WTC11 (cell line): Measurements from ENCODE around the gene SYCP2L.

Experiments used
- ATF1 ChIP-seq: sonication (generic); formaldehyde crosslinking; IDR thresholded peaks from 2 replicates; pipeline ENCODE4 v1.8.1; 2023; ENCODE audit warnings: mild to moderate bottlenecking, moderate library complexity, missing genetic modification reagents
- ATF3 ChIP-seq: sonication (generic); formaldehyde crosslinking; conservative IDR thresholded peaks from 2 replicates; pipeline ENCODE4 v1.8.1; 2022; ENCODE audit warnings: mild to moderate bottlenecking, missing genetic modification reagents
- ELF4 ChIP-seq: sonication (generic); formaldehyde crosslinking; IDR thresholded peaks from 2 replicates; pipeline ENCODE4 v1.8.1; 2022; ENCODE audit warnings: low read depth, mild to moderate bottlenecking, moderate library complexity, missing genetic modification reagents
- ESRRA ChIP-seq: sonication (generic); formaldehyde crosslinking; IDR thresholded peaks from 2 replicates; pipeline ENCODE4 v1.8.1; 2022; ENCODE audit warnings: mild to moderate bottlenecking, missing genetic modification reagents, borderline replicate concordance
- FOXK1 ChIP-seq: sonication (generic); formaldehyde crosslinking; IDR thresholded peaks from 2 replicates; pipeline ENCODE4 v1.8.0; 2022; ENCODE audit warnings: mild to moderate bottlenecking, moderate library complexity, missing genetic modification reagents
- IRF2 ChIP-seq: sonication (generic); formaldehyde crosslinking; IDR thresholded peaks from 2 replicates; pipeline ENCODE4 v1.8.0; 2022; ENCODE audit warnings: low read depth, missing genetic modification reagents, borderline replicate concordance
- MLX ChIP-seq: sonication (generic); formaldehyde crosslinking; IDR thresholded peaks from 2 replicates; pipeline ENCODE4 v1.8.1; 2023; ENCODE audit warnings: mild to moderate bottlenecking, missing genetic modification reagents, moderate library complexity
- TCF7 ChIP-seq: sonication (generic); formaldehyde crosslinking; IDR thresholded peaks from 2 replicates; pipeline ENCODE4 v1.8.0; 2022; ENCODE audit warnings: mild to moderate bottlenecking, low read depth, missing genetic modification reagents, moderate library complexity
- USF1 ChIP-seq: sonication (generic); formaldehyde crosslinking; IDR thresholded peaks from 2 replicates; pipeline ENCODE4 v1.8.0; 2022; ENCODE audit warnings: mild to moderate bottlenecking, missing genetic modification reagents
- ZNF232 ChIP-seq: sonication (generic); formaldehyde crosslinking; IDR thresholded peaks from 2 replicates; pipeline ENCODE4 v1.8.0; 2022; ENCODE audit warnings: mild to moderate bottlenecking, missing genetic modification reagents
- ZNF263 ChIP-seq: sonication (generic); formaldehyde crosslinking; IDR thresholded peaks from 2 replicates; pipeline ENCODE4 v1.8.1; 2022; ENCODE audit warnings: low read depth, mild to moderate bottlenecking, moderate library complexity, missing genetic modification reagents
- TF ChIP-seq, protein P1 (sequence below): fragments of 200-600 bp; IDR thresholded peaks from 2 replicates; pipeline ENCODE4 v1.8.0; 2022; ENCODE audit warnings: antibody characterized with exemption
- TF ChIP-seq, protein P2 (sequence below): sonication (generic); formaldehyde crosslinking; IDR thresholded peaks from 2 replicates; pipeline ENCODE4 v1.8.0; 2022; ENCODE audit warnings: mild to moderate bottlenecking, missing genetic modification reagents

DNA sequence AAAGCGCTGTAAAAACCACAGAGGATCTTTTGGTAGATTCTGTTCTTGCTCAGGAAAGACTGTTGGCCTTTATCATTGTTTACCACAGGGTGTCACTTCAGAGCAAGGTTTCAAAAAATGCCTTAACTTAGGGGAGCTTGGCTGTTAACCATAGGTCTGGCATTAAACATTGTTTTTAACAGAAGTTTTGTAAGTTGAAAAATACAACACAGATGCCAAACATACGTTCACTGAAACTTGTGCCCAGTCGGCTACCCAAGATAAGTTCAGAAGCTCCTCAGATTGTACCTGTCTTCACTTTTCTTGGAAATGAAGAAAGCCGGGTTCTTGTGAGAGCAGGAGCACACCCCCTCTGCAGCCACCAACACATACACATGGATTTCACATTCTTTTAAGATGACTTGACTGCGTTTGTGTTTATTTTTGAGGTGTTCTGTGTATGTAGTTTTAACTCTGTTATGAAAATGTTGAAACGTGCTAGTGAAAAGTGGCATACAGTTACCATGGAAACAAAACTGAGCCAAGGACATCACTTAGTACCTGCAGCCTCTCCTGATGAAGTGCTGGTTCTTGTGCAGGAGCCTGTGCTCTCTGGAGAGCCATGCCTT, 64.9 kb downstream of the SYCP2L start:
- TF ChIP-seq USF1 (CRISPR knock-in tag) (no peak), ZNF263 (CRISPR knock-in tag) (no peak), TCF7 (CRISPR knock-in tag) (no peak), ATF1 (CRISPR knock-in tag) (no peak), ATF3 (CRISPR knock-in tag) (no peak), ZNF232 (CRISPR knock-in tag) (no peak), ELF4 (CRISPR knock-in tag) (no peak), ESRRA (CRISPR knock-in tag) (no peak), MLX (no peak), IRF2 (CRISPR knock-in tag) (no peak), FOXK1 (CRISPR knock-in tag) (no peak)
- TF ChIP-seq, protein P1, sequence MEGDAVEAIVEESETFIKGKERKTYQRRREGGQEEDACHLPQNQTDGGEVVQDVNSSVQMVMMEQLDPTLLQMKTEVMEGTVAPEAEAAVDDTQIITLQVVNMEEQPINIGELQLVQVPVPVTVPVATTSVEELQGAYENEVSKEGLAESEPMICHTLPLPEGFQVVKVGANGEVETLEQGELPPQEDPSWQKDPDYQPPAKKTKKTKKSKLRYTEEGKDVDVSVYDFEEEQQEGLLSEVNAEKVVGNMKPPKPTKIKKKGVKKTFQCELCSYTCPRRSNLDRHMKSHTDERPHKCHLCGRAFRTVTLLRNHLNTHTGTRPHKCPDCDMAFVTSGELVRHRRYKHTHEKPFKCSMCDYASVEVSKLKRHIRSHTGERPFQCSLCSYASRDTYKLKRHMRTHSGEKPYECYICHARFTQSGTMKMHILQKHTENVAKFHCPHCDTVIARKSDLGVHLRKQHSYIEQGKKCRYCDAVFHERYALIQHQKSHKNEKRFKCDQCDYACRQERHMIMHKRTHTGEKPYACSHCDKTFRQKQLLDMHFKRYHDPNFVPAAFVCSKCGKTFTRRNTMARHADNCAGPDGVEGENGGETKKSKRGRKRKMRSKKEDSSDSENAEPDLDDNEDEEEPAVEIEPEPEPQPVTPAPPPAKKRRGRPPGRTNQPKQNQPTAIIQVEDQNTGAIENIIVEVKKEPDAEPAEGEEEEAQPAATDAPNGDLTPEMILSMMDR: no peak
- TF ChIP-seq, protein P2, sequence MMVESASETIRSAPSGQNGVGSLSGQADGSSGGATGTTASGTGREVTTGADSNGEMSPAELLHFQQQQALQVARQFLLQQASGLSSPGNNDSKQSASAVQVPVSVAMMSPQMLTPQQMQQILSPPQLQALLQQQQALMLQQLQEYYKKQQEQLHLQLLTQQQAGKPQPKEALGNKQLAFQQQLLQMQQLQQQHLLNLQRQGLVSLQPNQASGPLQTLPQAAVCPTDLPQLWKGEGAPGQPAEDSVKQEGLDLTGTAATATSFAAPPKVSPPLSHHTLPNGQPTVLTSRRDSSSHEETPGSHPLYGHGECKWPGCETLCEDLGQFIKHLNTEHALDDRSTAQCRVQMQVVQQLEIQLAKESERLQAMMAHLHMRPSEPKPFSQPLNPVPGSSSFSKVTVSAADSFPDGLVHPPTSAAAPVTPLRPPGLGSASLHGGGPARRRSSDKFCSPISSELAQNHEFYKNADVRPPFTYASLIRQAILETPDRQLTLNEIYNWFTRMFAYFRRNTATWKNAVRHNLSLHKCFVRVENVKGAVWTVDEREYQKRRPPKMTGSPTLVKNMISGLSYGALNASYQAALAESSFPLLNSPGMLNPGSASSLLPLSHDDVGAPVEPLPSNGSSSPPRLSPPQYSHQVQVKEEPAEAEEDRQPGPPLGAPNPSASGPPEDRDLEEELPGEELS (CRISPR knock-in tag): no peak
